K562 (cell line): ENCODE measurements around the gene PRKG1. TPM values are rescaled to one million over a fixed set of nuclear protein-coding genes. Genes with fewer than 3 reads are reported as not detected.

Experiments
- ATAC-seq: fragments of 200-7000 bp; cut with Tn5 transposase; 3 replicates; pipeline ENCODE4 v1.9.1; 2020; ENCODE audit warnings: moderate library complexity
- BruUV-seq: library from RNA; stranded (reverse); fragments of 400-500 nt; replicated peaks from 2 replicates; lab custom pipeline; 2021; lab: Mats Ljungman, UMichigan
- CTCF ChIA-PET: fragments of 300-600 bp; formaldehyde crosslinking; extraction: SDS; loops from one replicate; lab custom pipeline; 2021; ENCODE audit warnings: low intra/inter-chr PET ratio; lab: Yijun Ruan, JAX
- POLR2A ChIA-PET: fragments of 300-600, 350-650 bp; sonication (Branson Sonifier 250); formaldehyde crosslinking; extraction: SDS; loops from one replicate; lab custom pipeline; 2021; ENCODE audit warnings: antibody characterized with exemption, inconsistent platforms; lab: Yijun Ruan, JAX
- DNase-seq, 4 experiments: peaks; one replicate each; pipeline versions ENCODE4 v3.0.0 to v3.0.0-alpha.2; 2011 to 2018; ENCODE audit warnings: low spot score in 3 of 4, mixed read lengths in 3 of 4; ENCODE audit errors: extremely low read depth in 1 of 4
- FAIRE-seq: peaks from 2 replicates; lab custom pipeline; 2011; peaks lifted over from hg19 to GRCh38; lab: Jason Lieb, UNC
- H2AFZ ChIP-seq: 2 replicates; pipeline ENCODE4 v1.6.0; 2011; ENCODE audit warnings: low read depth, low read length, control low read depth, inconsistent platforms
- H3K27ac ChIP-seq: fragments of 200-600 bp; 3 replicates; pipeline ENCODE4 v1.8.0; 2011; ENCODE audit warnings: low read depth, mild to moderate bottlenecking, control low read depth, inconsistent platforms, low read length, moderate library complexity, mixed read lengths; ENCODE audit errors: extremely low read depth
- H3K27me3 ChIP-seq, 2 experiments: fragments of 300-600 bp in 1 of 2; 2 replicates in 1 of 2; 3 replicates in 1 of 2; pipeline versions ENCODE4 v1.6.0 to v1.8.0; 2011; ENCODE audit warnings: inconsistent platforms in 2 of 2, low read length in 2 of 2, mild to moderate bottlenecking in 1 of 2, mixed read lengths in 1 of 2, moderate library complexity in 1 of 2; ENCODE audit not compliant: control insufficient read depth in 2 of 2, insufficient read depth in 2 of 2
- H3K36me3 ChIP-seq: fragments of 300-600 bp; 3 replicates; pipeline ENCODE4 v1.8.0; 2011; ENCODE audit warnings: mild to moderate bottlenecking, low read length, inconsistent platforms; ENCODE audit not compliant: control insufficient read depth, insufficient read depth
- H3K4me1 ChIP-seq, 2 experiments: fragments of 200-600 bp in 1 of 2; replicated peaks in 1 of 2; 2 replicates in 1 of 2; 3 replicates in 1 of 2; pipeline versions ENCODE4 v1.5.1 to v1.8.0; 2011; ENCODE audit warnings: inconsistent platforms in 2 of 2, low read length in 2 of 2, mild to moderate bottlenecking in 1 of 2, mixed read lengths in 1 of 2, moderate library complexity in 1 of 2; ENCODE audit not compliant: control insufficient read depth in 2 of 2, insufficient read depth in 2 of 2
- H3K4me2 ChIP-seq: 2 replicates; pipeline ENCODE4 v1.6.1; 2011; ENCODE audit warnings: low read length, control low read depth, inconsistent platforms, mixed read lengths; ENCODE audit not compliant: insufficient read depth
- H3K4me3 ChIP-seq: fragments of 200-600 bp; sonication (generic), shearing (Covaris generic); 2 replicates; pipeline ENCODE4 v1.5.1; 2016; ENCODE audit warnings: control low read depth, inconsistent platforms
- H3K79me2 ChIP-seq: fragments of 200-600 bp; 3 replicates; pipeline ENCODE4 v1.8.0; 2011; ENCODE audit warnings: low read length, inconsistent platforms; ENCODE audit not compliant: control insufficient read depth, insufficient read depth
- H3K9ac ChIP-seq, 2 experiments: 2 replicates each; pipeline versions ENCODE4 v1.6.0 to v1.6.1; 2011; ENCODE audit warnings: low read depth in 2 of 2, low read length in 2 of 2, control low read depth in 1 of 2, inconsistent platforms in 1 of 2, mild to moderate bottlenecking in 1 of 2, mixed read lengths in 1 of 2; ENCODE audit not compliant: insufficient read depth in 1 of 2
- H3K9me1 ChIP-seq: one replicate; pipeline ENCODE4 v1.6.0; 2011; ENCODE audit warnings: inconsistent platforms, mild to moderate bottlenecking, low read length, moderate library complexity; ENCODE audit not compliant: control insufficient read depth, insufficient read depth
- H3K9me3 ChIP-seq: replicated peaks from 2 replicates; pipeline ENCODE4 v1.5.1; 2011; ENCODE audit warnings: low read depth, low read length, inconsistent platforms; ENCODE audit not compliant: control insufficient read depth, insufficient read depth
- H4K20me1 ChIP-seq: replicated peaks from 2 replicates; pipeline ENCODE4 v1.6.1; 2011; ENCODE audit warnings: low read length, inconsistent platforms, mixed read lengths; ENCODE audit not compliant: control insufficient read depth, insufficient read depth
- DMBX1 ChIP-seq: fragments of 250-450 bp; sonication (Bioruptor Pico); IDR thresholded peaks from 2 replicates; pipeline ENCODE4 v1.8.0; 2022; ENCODE audit warnings: inconsistent platforms, mild to moderate bottlenecking, moderate library complexity, borderline replicate concordance
- ELF1 ChIP-seq: fragments of 200-800 bp; sonication (Bioruptor generic); IDR thresholded peaks from 2 replicates; pipeline ENCODE4 v1.6.1; 2016; ENCODE audit warnings: missing genetic modification characterization, missing compliant biosample characterization
- ILF3 ChIP-seq: fragments of 450-650 bp; IDR thresholded peaks from 2 replicates; pipeline ENCODE4 v1.6.1; 2018; ENCODE audit warnings: antibody characterized with exemption, mild to moderate bottlenecking, moderate library complexity, borderline replicate concordance
- KLF1 ChIP-seq: fragments of 450-650 bp; IDR thresholded peaks from 2 replicates; pipeline ENCODE4 v1.6.1; 2016; ENCODE audit warnings: missing genetic modification characterization, missing compliant biosample characterization
- MXI1 ChIP-seq: IDR thresholded peaks from 2 replicates; pipeline ENCODE4 v1.6.1; 2011; ENCODE audit warnings: low read depth, mild to moderate bottlenecking, improper control_type of control experiment, low read length
- NR2F6 ChIP-seq: fragments of 450-650 bp; formaldehyde crosslinking; IDR thresholded peaks from 2 replicates; pipeline ENCODE4 v1.4.0; 2020; ENCODE audit warnings: mild to moderate bottlenecking
- RERE ChIP-seq: sonication (generic); formaldehyde crosslinking; IDR thresholded peaks from 2 replicates; pipeline ENCODE4 v1.8.0; 2023; ENCODE audit warnings: missing genetic modification reagents, mild to moderate bottlenecking, borderline replicate concordance
- TAF15 ChIP-seq: fragments of 200-400 bp; formaldehyde crosslinking; IDR thresholded peaks from 2 replicates; pipeline ENCODE4 v1.6.1; 2017; ENCODE audit warnings: mild to moderate bottlenecking, low read depth, low read length, moderate library complexity
- TCF15 ChIP-seq: fragments of 250-450 bp; sonication (Bioruptor Pico); IDR thresholded peaks from 2 replicates; pipeline ENCODE4 v1.8.0; 2022; ENCODE audit warnings: moderate library complexity, mild to moderate bottlenecking, inconsistent platforms
- XRCC3 ChIP-seq: fragments of 450-650 bp; IDR thresholded peaks from 2 replicates; pipeline ENCODE4 v1.6.1; 2017; ENCODE audit warnings: mild to moderate bottlenecking, moderate library complexity
- ZNF354B ChIP-seq: fragments of 250-450 bp; sonication (Bioruptor Pico); IDR thresholded peaks from 2 replicates; pipeline ENCODE4 v1.4.0; 2020
- WGBS: fragments of 100-300 bp; shearing (Covaris generic); methylation state at CpG from one replicate; pipeline ENCODE4 v1.1.6; 2016; ENCODE audit warnings: low coverage, mixed read lengths; ENCODE audit not compliant: insufficient coverage; ENCODE audit errors: missing lambda C conversion rate; 5-methylcytosine and 5-hydroxymethylcytosine counted together
- in situ Hi-C: fragments of 300-500 bp; cut with MboI; formaldehyde crosslinking; loops from 4 replicates; pipeline ENCODE4 v1.15.0; 2018; ENCODE audit warnings: inconsistent platforms, mixed read lengths
- intact Hi-C: fragments of 100-400 bp; cut with micrococcal nuclease; formaldehyde crosslinking; loops from 2 replicates; pipeline ENCODE4 v1.14.2; 2022
- polyA plus RNA-seq, 8 experiments: library from polyadenylated mRNA; depleted of rRNA in 4 of 8; stranded (reverse) in 5 of 8; unstranded in 3 of 8; fragments of >200 nt; fragmentation: Nextera tagmentation in 2 of 8; fragmentation: Illumina TruSeq in 1 of 8; extraction: Ambion mirVana in 2 of 8; extraction: Trizol in 1 of 8; gene quantifications; 2 replicates each; pipeline versions ENCODE4 v1.2.1 to v1.2.3, GENCODE V29; 2011 to 2014; ENCODE audit warnings: inconsistent platforms in 1 of 8, missing spikeins in 1 of 8
- total RNA-seq, 7 experiments: library from RNA; depleted of rRNA in 6 of 7; stranded (reverse); fragments of >200 nt in 6 of 7; fragmentation: Illumina TruSeq in 2 of 7; extraction: Trizol in 2 of 7; gene quantifications; 2 replicates each; pipeline versions ENCODE4 v1.2.1 to v1.2.3, GENCODE V29; 2011 to 2021; ENCODE audit warnings: low replicate concordance in 1 of 7

PRKG1 gene
- total and polyA plus RNA-seq, 9 of the 15 experiments (the other 6 are each of a cell fraction or from before 2014, with no cell fraction given): 0.22 TPM; not detected in 8

- BruUV-seq: no TSS peak
- 3% methylated on average over 4 of the region's 4 CpGs for WGBS
- no peaks in the 10 kb centered on the region for H3K79me2 ChIP-seq
- in situ Hi-C loops (no loop called here), intact Hi-C loops (no loop called here)
- no peak for FAIRE-seq
- ChIA-PET POLR2A (no interaction called here), CTCF (no interaction called here)
- no peak overlapping the region for H2AFZ ChIP-seq
- H3K9me3 ChIP-seq: no peaks in the 10 kb centered on the region
- no peak for TF ChIP-seq ILF3
- TF ChIP-seq NR2F6 (CRISPR knock-in tag): no peak
- TF ChIP-seq MXI1: no peak
- TF ChIP-seq ZNF354B (CRISPR knock-in tag): no peak
- no peak for TF ChIP-seq XRCC3
- no peak for TF ChIP-seq TCF15 (CRISPR knock-in tag)
- no peak for TF ChIP-seq RERE
- TF ChIP-seq KLF1 (tag): no peak
- TF ChIP-seq DMBX1 (CRISPR knock-in tag): no peak
- TF ChIP-seq TAF15: no peak
- no peak for TF ChIP-seq ELF1 (tag)
- H3K36me3 ChIP-seq: no peaks in the 10 kb centered on the region
- no peak overlapping the region for H3K4me2 ChIP-seq
- no peaks in the 10 kb centered on the region for H3K27me3 ChIP-seq
- no peaks in the 10 kb centered on the region for H3K9me1 ChIP-seq
- H4K20me1 ChIP-seq: no peaks in the 10 kb centered on the region
- no peak for DNase-seq
- no peaks in the 10 kb centered on the region for H3K4me1 ChIP-seq
- H3K9ac ChIP-seq: no peak overlapping the region
- no peak for ATAC-seq
- no peak overlapping the region for H3K4me3 ChIP-seq
- H3K27ac ChIP-seq: no peak overlapping the region
These were observed 342.2 kb downstream of the PRKG1 start for GRCh38 chr10:51416494-51416893.
